Loucy (cell line): ENCODE results near the gene CSTPP1.

Source experiments
- H2AFZ ChIP-seq: fragments of 200-600 bp; sonication (generic); 2 replicates; pipeline ENCODE4 v1.6.0; 2016; ENCODE audit warnings: antibody characterized with exemption, mild to moderate bottlenecking, low read length, moderate library complexity
- H3F3A ChIP-seq: fragments of 200-600 bp; 2 replicates; pipeline ENCODE4 v1.6.0; 2016; ENCODE audit warnings: antibody characterized with exemption, low read depth, mild to moderate bottlenecking
- H3K27me3 ChIP-seq: fragments of 200-600 bp; sonication (generic); 2 replicates; pipeline ENCODE4 v1.6.1; 2014; ENCODE audit warnings: low read length, mild to moderate bottlenecking; ENCODE audit not compliant: insufficient read depth, poor library complexity, severe bottlenecking
- H3K36me3 ChIP-seq: fragments of 200-600 bp; sonication (generic); 2 replicates; pipeline ENCODE4 v1.6.1; 2016; ENCODE audit warnings: low read length; ENCODE audit not compliant: insufficient read depth
- H3K4me1 ChIP-seq: fragments of 200-600 bp; sonication (generic); 2 replicates; pipeline ENCODE4 v1.5.1; 2014; ENCODE audit warnings: low read length, mild to moderate bottlenecking; ENCODE audit not compliant: insufficient read depth, poor library complexity, severe bottlenecking
- H3K4me2 ChIP-seq: fragments of 200-600 bp; sonication (generic); 2 replicates; pipeline ENCODE4 v1.6.0; 2014; ENCODE audit warnings: antibody characterized with exemption, low read length, low read depth, mild to moderate bottlenecking; ENCODE audit not compliant: poor library complexity, severe bottlenecking
- H3K4me3 ChIP-seq: fragments of 200-600 bp; sonication (generic); 2 replicates; pipeline ENCODE4 v1.5.1; 2014; ENCODE audit warnings: low read length, mild to moderate bottlenecking, mixed read lengths; ENCODE audit not compliant: poor library complexity, severe bottlenecking
- H3K79me2 ChIP-seq: fragments of 200-600 bp; sonication (generic); 2 replicates; pipeline ENCODE4 v1.6.1; 2014; ENCODE audit warnings: low read length; ENCODE audit not compliant: insufficient read depth
- H3K9ac ChIP-seq: fragments of 200-600 bp; sonication (generic); 2 replicates; pipeline ENCODE4 v1.6.0; 2014; ENCODE audit warnings: mild to moderate bottlenecking, low read depth, low read length, moderate library complexity; ENCODE audit not compliant: poor library complexity, severe bottlenecking
- H3K9me2 ChIP-seq: fragments of 200-600 bp; sonication (generic); replicated peaks from 2 replicates; pipeline ENCODE4 v1.6.1; 2016; ENCODE audit warnings: low read depth, low read length, mixed read lengths
- H3K9me3 ChIP-seq: fragments of 200-600 bp; sonication (generic); 2 replicates; pipeline ENCODE4 v1.6.1; 2014; ENCODE audit warnings: mild to moderate bottlenecking, antibody characterized with exemption, low read length, low read depth; ENCODE audit not compliant: insufficient read depth
- H4K20me1 ChIP-seq: fragments of 200-600 bp; sonication (generic); 2 replicates; pipeline ENCODE4 v1.6.0; 2014; ENCODE audit warnings: antibody characterized with exemption, low read length, mild to moderate bottlenecking; ENCODE audit not compliant: insufficient read depth, poor library complexity, severe bottlenecking
- CTCF ChIP-seq: fragments of 200-600 bp; sonication (generic); conservative IDR thresholded peaks from 2 replicates; pipeline ENCODE4 v1.5.1; 2014; ENCODE audit warnings: mild to moderate bottlenecking, antibody characterized with exemption, low read length
- EZH2phosphoT487 ChIP-seq: fragments of 200-600 bp; IDR thresholded peaks from 2 replicates; pipeline ENCODE4 v1.6.1; 2018; ENCODE audit warnings: antibody characterized with exemption, mild to moderate bottlenecking, moderate library complexity, borderline replicate concordance

Gene CSTPP1

GRCh38 chr11:47148270-47148669, 211.7 kb downstream of the CSTPP1 start:
- no peak overlapping the region for H3K9ac ChIP-seq
- no peaks in the 10 kb centered on the region for H3K9me3 ChIP-seq
- H3K27me3 ChIP-seq = no peaks in the 10 kb centered on the region
- H4K20me1 ChIP-seq = no peaks in the 10 kb centered on the region
- no peak overlapping the region for H3K4me3 ChIP-seq
- H3K9me2 ChIP-seq = no peaks in the 10 kb centered on the region
- no peaks in the 10 kb centered on the region for H3K79me2 ChIP-seq
- H2AFZ ChIP-seq = no peak overlapping the region
- no peak overlapping the region for H3K4me2 ChIP-seq
- H3K36me3 ChIP-seq = no peaks in the 10 kb centered on the region; the same call in 1 of the 2 replicates
- no peaks in the 10 kb centered on the region for H3F3A ChIP-seq
- H3K4me1 ChIP-seq = peaks cover 8% of the 10 kb centered on the region
- TF ChIP-seq CTCF = no peak
- TF ChIP-seq EZH2phosphoT487 = no peak

- Histone ChIP-seq H3K36me3 (no peaks in the 10 kb centered on the region; the same call in 1 of the 2 replicates), H3K27me3 (no peaks in the 10 kb centered on the region), H3K4me1 (peaks cover 14% of the 10 kb centered on the region), H3K9ac (no peak overlapping the region), H3K4me2 (no peak overlapping the region), H3K9me2 (no peaks in the 10 kb centered on the region), H2AFZ (no peak overlapping the region), H3K4me3 (no peak overlapping the region), H3K9me3 (no peaks in the 10 kb centered on the region), H4K20me1 (no peaks in the 10 kb centered on the region), H3K79me2 (no peaks in the 10 kb centered on the region), H3F3A (no peaks in the 10 kb centered on the region)
- TF ChIP-seq EZH2phosphoT487 (no peak), CTCF (no peak)
These were observed 212.5 kb downstream of the CSTPP1 start for GRCh38 chr11:47148903-47149531.

- Histone ChIP-seq H3K9me2 (no peaks in the 10 kb centered on the region), H3K4me2 (no peak overlapping the region), H3K79me2 (no peaks in the 10 kb centered on the region), H3K36me3 (no peaks in the 10 kb centered on the region; the same call in 1 of the 2 replicates), H3F3A (no peaks in the 10 kb centered on the region), H3K9ac (no peak overlapping the region), H2AFZ (no peak overlapping the region), H3K9me3 (no peaks in the 10 kb centered on the region), H3K27me3 (no peaks in the 10 kb centered on the region), H3K4me3 (no peak overlapping the region), H4K20me1 (no peaks in the 10 kb centered on the region), H3K4me1 (peaks cover 21% of the 10 kb centered on the region)
- TF ChIP-seq EZH2phosphoT487 = no peak
- TF ChIP-seq CTCF = no peak
These were observed 213.2 kb downstream of the CSTPP1 start for GRCh38 chr11:47149782-47150181.
